ENCODE results near the gene ZNF239.
"Not testable (repeated sequence)": the region's sequence is repeated elsewhere in the genome, so short reads cannot be mapped to it uniquely, and the experiment has no call there.

ZNF239 gene

DNA sequence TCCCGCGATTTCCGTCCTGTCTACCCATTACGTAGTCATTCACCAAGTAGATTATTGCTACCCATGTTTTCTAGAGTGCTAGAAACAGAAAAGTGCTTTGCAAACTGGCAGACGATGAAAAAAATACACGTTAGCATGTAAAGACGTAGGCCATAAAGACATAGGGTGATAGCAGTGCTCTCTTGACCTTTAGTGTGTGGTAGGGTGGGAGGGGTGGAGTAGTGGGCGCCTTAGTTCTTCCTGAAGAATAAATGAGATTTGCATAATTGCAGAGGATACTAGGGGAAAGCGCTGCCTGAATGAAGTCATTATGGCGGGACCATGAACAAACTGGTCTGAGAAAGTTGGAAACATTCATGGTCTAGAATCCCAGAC lies 32.8 kb upstream of the ZNF239 start:
- TF ChIP-seq CTCF (IDR thresholded peaks at IDR 0.05; ENCODE audit: control insufficient read depth, insufficient read depth, low read depth, low read length, missing control alignments): no peak
- peak overlapping the region; percentile 86 for H3K4me3 ChIP-seq (ENCODE audit: control insufficient read depth, low read depth, low read length)

DNA sequence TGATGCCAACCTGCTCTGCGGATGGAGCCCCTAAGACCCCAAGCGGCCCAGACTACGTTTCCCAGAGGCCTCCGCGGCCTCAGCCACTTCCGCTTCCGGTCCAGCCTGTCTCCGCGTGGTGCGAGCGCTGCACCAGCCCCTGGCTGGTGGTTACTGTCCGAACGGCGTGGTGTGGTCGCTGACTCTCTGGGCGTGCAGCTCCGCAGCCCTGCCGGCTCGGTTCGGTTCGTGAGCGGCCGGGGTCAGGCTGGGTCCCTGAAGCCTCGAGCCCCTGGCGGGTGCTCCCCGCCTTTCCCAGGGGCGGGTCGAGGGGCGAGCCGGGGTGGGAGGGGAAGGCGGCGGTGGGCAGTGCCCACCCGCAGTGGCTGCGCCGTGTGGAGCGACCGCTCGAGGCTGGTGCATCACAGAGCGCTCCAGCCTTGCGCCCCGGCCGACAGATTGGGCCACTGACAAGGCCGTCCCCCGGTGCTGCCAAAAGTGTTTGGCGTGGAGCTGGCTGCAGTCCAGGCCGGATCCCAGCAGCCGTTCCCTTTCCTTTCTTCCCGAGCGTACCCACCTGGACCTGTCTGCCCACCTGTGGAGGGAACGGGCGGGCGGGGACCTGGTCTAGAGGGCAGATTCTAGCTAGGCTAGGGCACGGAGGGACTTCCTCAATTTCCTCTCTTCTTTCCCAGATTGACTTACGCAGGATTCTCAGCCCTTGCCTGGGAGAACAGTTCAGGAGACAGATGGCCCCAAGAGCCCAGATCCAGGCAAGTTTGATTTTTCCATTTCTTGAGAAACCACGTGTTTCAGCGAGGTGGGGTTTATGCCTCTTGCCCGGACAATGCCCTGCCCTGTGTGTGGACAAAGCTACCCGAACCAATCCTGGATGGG lies 32.1 kb upstream of the ZNF239 start, which contains the start of gene ZNF485:
ZNF485 (plus strand) TSS at position 116 of the 876 bp plus-strand sequence; CDS start at position 729, 613 bp downstream.
- TF ChIP-seq CTCF (IDR thresholded peaks at IDR 0.05; ENCODE audit: control insufficient read depth, insufficient read depth, low read depth, low read length, missing control alignments): peak; percentile 0
- DNase-seq (ENCODE audit: low read depth): no peak
- peak within 1 kb of the TSS; percentile 86 for H3K4me3 ChIP-seq (ENCODE audit: control insufficient read depth, low read depth, low read length)

More for the DNA sequence above, 32.8 kb upstream of the ZNF239 start:
- no peak for DNase-seq (ENCODE audit: low read depth)

DNA sequence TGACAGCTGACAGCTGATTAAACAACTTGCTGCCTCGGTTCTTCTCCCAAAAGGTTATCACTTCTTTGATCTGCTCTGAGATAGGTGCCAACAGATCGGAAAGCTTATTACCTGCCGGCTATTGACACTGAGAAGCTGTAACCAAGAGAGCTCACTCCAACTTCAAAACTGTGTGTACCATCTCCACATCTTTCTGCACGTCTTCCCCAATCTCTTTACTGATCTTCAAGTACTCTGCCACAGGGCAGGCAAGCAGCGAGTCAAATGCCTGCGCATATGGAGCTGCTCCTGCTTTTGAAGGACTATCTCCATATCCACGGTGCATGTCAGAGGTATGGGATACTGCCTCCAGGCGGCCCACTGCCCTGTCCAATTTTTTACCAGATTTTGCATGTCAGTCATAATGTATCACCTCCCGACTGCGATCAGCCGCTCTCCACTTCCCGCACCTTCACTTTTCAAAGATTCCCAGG lies 31.5 kb upstream of the ZNF239 start:
- TF ChIP-seq CTCF (IDR thresholded peaks at IDR 0.05; ENCODE audit: control insufficient read depth, insufficient read depth, low read depth, low read length, missing control alignments): peak; percentile 13
- peak overlapping the region; percentile 86 for H3K4me3 ChIP-seq (ENCODE audit: control insufficient read depth, low read depth, low read length)
- DNase-seq (ENCODE audit: low read depth): no peak

GRCh38 chr10:43601576-43601975 lies 27.2 kb upstream of the ZNF239 start:
- H3K4me3 ChIP-seq (ENCODE audit: control insufficient read depth, low read depth, low read length); DNase-seq (ENCODE audit: low read depth): not testable (repeated sequence)

DNA sequence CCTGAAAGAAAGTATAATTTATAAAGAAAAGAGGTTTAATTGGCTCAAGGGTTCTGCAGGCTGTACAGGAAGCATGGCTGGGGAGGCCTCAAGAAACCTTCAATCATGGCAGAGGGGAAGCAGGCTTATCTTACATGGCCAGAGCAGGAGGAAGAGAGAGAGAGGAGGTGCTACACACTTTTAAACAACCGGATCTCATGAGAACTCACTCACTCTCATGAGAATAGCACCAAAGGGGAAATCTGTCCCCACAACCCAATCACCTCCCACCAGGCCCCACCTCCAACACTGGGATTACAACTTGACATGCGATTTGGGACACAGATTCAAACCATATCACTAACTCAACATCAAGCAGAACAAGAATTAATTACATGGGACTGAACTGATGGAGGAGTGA lies 24.9 kb upstream of the ZNF239 start:
- DNase-seq (ENCODE audit: low read depth): no peak
- no peak for TF ChIP-seq CTCF (IDR thresholded peaks at IDR 0.05; ENCODE audit: control insufficient read depth, insufficient read depth, low read depth, low read length, missing control alignments)
- H3K4me3 ChIP-seq (ENCODE audit: control insufficient read depth, low read depth, low read length): no peak overlapping the region

- DNase-seq (ENCODE audit: low read depth): no peak
- no peak for TF ChIP-seq CTCF (IDR thresholded peaks at IDR 0.05; ENCODE audit: control insufficient read depth, insufficient read depth, low read depth, low read length, missing control alignments)
- H3K4me3 ChIP-seq (ENCODE audit: control insufficient read depth, low read depth, low read length): no peak overlapping the region
These were observed 24.0 kb upstream of the ZNF239 start for GRCh38 chr10:43598446-43598845.

DNA sequence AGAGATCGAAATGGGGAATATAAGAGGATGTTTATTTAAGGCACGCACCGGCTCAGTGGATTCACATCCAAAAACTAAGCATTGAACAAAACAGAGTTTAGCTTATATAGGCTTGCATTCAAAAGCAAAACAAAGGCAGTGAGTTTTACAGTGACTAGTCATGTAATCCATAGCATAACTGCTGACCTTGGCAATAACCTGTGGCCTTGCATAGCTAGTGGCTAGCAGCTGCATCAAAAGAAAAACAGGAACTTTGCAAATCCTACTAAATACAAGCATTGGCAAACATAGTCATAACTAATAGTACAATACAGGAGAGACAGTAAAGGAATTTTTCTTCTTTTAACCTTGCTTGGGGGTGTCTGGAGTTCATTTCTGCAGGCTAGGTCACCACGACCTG lies 22.1 kb upstream of the ZNF239 start:
- no peak for TF ChIP-seq CTCF (IDR thresholded peaks at IDR 0.05; ENCODE audit: control insufficient read depth, insufficient read depth, low read depth, low read length, missing control alignments)
- no peak for DNase-seq (ENCODE audit: low read depth)
- H3K4me3 ChIP-seq (ENCODE audit: control insufficient read depth, low read depth, low read length): no peak overlapping the region
